A673 (cell line): ENCODE data around the gene GRK6.

Experiments used
- EZH2 ChIP-seq: fragments of 200-600 bp; sonication (generic); IDR thresholded peaks from 2 replicates; pipeline ENCODE4 v1.6.1; 2017; ENCODE audit warnings: borderline replicate concordance, low read depth, mild to moderate bottlenecking, mixed read lengths, antibody characterized with exemption, low read length; ENCODE audit not compliant: poor library complexity, severe bottlenecking
- TF ChIP-seq, protein P1 (sequence below): fragments of 300-800, 200-600 bp; sonication (generic); conservative IDR thresholded peaks from 2 replicates; pipeline ENCODE4 v1.5.1; 2017; ENCODE audit warnings: low read depth, mild to moderate bottlenecking, antibody characterized with exemption, low read length, moderate library complexity, mixed read lengths

DNA sequence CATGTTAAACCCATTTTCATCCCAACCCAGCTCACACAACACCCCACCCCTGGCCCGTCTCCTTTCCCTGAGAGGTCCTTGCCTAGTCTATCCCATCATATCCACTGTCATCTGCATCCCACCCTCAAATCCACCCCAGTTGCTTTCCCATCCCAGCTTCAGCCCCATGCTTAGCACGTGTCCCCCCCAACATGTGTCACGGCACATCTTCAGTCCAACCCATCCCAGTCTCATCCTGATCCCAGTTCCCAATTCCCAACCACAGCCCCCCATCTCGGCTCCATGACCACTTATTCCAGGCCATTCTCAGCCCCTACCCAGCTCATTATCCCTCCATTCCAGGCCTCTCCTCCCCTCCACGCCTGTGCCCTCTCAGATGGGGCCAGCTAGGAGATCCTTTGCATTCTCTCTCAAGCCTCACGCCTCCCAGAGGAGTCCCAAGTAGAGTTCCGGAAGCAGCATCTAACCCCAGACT, 47.6 kb downstream of the GRK6 start:
- TF ChIP-seq, protein P1, sequence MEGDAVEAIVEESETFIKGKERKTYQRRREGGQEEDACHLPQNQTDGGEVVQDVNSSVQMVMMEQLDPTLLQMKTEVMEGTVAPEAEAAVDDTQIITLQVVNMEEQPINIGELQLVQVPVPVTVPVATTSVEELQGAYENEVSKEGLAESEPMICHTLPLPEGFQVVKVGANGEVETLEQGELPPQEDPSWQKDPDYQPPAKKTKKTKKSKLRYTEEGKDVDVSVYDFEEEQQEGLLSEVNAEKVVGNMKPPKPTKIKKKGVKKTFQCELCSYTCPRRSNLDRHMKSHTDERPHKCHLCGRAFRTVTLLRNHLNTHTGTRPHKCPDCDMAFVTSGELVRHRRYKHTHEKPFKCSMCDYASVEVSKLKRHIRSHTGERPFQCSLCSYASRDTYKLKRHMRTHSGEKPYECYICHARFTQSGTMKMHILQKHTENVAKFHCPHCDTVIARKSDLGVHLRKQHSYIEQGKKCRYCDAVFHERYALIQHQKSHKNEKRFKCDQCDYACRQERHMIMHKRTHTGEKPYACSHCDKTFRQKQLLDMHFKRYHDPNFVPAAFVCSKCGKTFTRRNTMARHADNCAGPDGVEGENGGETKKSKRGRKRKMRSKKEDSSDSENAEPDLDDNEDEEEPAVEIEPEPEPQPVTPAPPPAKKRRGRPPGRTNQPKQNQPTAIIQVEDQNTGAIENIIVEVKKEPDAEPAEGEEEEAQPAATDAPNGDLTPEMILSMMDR = no peak
- TF ChIP-seq EZH2 = no peak
